ENCODE measurements around the gene CCDC167. TPM values are rescaled to one million over a fixed set of nuclear protein-coding genes. Genes with fewer than 3 reads are reported as not detected.
"Not testable (repeated sequence)": the region's sequence is repeated elsewhere in the genome, so short reads cannot be mapped to it uniquely, and the experiment has no call there.

Gene CCDC167
- total RNA-seq, 1 donor from 2014 or later: 35.7 TPM

- no peak for DNase-seq
Measured at GRCh38 chr6:37460805-37461204, 38.9 kb downstream of the CCDC167 start.

GRCh38 chr6:37459981-37460800 is 39.5 kb downstream of the CCDC167 start:
- DNase-seq: no peak

DNA sequence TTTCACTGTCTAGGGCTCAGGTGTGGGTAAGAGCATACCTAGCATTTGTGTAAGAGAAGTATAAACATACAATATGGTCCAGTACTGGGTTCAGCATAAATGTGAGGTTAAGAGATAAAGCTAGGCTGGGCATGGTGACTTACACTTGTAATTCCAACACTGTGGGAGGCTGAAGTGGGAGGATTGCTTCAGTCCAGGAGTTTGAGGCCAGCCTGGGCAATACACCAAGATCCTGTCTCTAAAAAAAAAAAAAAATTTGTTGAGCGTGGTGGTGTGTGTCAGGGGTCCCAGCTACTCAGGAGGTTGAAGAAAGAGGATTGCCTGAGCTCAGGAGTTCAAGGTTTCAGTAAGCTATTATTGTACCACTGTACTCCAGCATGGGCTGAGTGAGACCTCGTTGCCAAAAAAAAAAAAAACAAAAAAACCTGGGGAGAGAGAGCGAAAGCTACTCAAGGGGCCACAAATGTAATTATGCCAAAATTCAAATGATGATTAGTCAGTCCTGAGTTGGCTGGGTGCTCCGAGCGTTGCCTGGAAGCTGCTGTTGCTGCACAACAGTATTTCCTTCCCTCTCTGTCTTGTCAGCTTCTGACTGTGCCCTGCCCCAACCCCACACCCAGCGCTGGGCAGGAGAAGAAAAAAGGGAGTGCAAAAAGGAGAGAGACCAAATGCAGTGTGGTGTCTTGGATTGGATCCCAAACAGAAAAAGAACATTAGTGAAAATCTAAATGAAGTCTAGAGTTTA is 42.7 kb downstream of the CCDC167 start:
- no peak for DNase-seq

- no peak for DNase-seq
Measured at GRCh38 chr6:37456126-37456525, 43.6 kb downstream of the CCDC167 start.

DNA sequence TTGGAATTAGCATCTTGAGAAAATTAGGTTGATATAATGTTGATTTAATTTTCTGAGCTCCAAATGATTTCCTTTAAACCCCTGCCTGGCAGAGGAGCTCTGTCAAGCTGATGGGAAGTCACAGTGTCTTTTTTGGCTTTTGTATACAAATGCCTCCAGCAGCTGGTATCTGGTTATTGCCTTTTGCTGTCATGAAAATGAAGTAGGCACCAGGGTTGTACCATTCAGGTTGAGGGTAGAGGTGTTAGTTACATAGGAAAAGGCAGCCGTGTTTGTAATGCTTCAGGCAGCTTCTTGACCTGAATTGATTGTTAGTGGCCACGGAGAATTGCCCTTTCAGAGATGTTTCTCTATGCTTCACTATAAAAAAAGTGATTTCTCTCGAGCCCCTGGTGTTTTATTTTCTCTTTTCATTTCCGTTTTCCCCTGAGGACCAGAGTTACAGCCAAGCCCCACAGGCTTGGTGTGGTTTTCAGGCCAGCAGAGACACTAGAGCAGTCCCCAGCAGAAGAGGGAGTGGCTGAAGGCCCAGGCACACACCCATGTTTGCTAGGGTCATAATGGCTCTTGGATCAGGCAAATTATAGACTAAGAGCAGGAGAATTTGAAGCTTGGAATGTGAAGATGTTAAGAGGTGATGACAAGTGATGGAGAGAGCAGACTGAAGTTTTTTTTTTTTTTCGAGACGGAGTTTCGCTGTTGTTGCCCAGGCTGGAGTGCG is 45.1 kb downstream of the CCDC167 start:
- DNase-seq: no peak

DNA sequence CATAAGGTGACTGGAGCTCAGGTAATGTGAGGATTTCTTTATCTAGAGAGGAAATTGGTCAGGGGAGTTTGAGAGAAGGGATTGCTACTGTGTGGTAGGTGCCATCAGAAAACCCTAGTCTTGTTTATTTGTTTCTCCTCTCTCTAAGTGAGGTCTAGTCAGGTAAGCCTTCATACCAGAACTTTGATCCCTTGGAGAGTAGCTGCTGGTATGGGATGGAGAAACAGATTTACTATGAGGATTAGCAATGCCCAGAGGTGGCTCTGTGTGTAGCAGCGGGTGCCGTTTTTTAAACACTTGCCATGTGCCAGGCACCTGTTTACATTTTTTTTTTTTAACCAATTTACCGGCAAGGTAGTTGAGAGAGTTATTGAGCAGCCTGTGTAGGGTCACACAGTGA is 47.2 kb downstream of the CCDC167 start:
- no peak for DNase-seq

GRCh38 chr6:37451441-37452193 is 48.1 kb downstream of the CCDC167 start:
- no peak for DNase-seq

- peak; percentile 25 for DNase-seq
Measured at GRCh38 chr6:37449984-37450383, 49.7 kb downstream of the CCDC167 start.

- not testable (repeated sequence) for DNase-seq
Measured at GRCh38 chr6:37443216-37443542, 56.5 kb downstream of the CCDC167 start.

DNA sequence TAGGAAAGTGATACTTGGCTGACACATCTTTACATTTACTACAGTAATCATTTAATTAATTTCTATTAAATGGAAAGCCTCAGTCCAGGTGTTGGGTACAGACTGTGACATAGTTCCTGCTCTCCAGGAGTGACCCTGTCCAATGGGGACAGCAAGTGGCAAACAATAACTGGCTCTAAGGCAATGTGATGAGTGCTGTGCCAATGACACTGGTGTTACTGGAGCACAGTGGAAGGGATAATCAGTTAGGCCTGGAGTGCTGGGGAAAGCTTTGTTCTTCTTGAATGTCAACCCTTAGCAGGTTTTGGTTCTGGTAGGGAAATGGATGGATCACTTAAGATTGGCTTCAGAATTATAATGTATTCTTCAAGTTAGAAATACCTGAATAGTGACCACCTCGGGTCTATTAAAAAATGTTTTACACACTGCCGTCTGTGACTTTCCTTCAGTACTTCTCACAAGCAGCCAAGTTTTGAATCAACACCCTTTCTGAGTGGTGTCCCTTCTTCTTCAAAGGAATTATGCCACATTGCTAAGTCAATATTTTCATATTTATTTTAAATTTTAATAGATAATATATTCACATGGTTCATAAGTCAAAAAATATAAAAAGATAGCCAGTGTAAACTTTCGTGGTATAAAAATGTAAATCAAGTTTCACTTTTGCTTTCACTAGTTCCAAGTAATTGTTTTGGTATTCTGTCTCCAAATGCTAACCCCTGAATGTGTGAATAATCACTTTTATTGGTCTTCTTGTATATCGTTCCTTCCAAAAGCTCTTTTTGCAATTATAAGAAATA is 57.1 kb downstream of the CCDC167 start:
- DNase-seq: peak; percentile 8

GRCh38 chr6:37441651-37442050 is 58.0 kb downstream of the CCDC167 start:
- DNase-seq: no peak

DNA sequence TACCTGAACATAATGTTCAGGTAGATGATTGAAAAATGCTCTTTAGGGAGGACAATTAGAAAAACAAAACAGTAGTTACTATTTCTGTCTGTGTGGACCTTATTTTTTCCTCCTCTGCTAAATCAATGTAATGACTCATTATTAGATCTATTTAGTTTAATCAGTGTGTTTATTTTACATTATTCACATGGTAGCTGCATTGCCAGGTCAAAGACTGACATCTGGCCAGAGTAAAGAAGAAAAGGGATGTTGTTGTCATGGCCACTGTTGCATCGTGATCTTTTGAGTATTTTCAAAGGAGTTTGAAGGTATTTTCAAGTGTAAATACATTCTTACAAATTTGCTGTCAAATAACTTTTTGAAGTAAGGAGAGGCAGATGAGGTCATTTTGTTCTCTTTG is 60.8 kb downstream of the CCDC167 start:
- DNase-seq: peak; percentile 8

DNA sequence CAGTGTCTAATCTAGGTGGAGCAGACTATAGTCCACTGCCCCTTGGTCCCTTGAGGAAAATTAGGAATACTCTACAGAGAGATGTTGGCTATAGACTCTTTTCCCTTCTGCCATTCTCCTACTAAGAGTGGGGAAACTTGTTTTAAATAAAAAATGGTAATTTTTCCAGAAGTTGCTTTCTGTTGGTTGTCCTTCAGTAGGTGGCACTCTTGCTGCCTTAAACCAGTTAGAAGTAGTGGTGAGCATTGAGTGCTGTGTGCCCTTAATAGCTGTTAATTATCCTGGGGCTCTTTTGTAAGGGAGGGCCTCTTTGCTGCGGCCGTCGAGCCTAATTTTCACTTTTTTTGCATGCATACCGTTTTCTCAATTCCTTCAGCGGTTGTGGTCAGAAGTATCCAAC is 63.9 kb downstream of the CCDC167 start:
- DNase-seq: peak; percentile 6

GRCh38 chr6:37435373-37435772 is 64.3 kb downstream of the CCDC167 start:
- DNase-seq: no peak

GRCh38 chr6:37433657-37434271 is 65.9 kb downstream of the CCDC167 start:
- peak; percentile 30 for DNase-seq

Other genes with a start within 250 kb of the CCDC167 start
- 9.5 and 12.1 TPM in 2 replicates for gene TBC1D22B, start 242.1 kb downstream of the CCDC167 start, total RNA-seq
- gene TMEM217, start 241.7 kb downstream of the CCDC167 start, total RNA-seq: 12.1 and 12.4 TPM in 2 replicates
- 30.8 and 48.1 TPM in 2 replicates for gene RNF8, start 145.9 kb downstream of the CCDC167 start, total RNA-seq
- gene CMTR1, start 66.7 kb downstream of the CCDC167 start, total RNA-seq: 41.0 and 47.6 TPM in 2 replicates
- gene MDGA1, start 198.0 kb upstream of the CCDC167 start, total RNA-seq: 0.88 and 1.4 TPM in 2 replicates